H4 (cell line): ENCODE results near the gene PRR33. TPM values are rescaled to one million over a fixed set of nuclear protein-coding genes. Genes with fewer than 3 reads are reported as not detected.
"Not testable (repeated sequence)": the region's sequence is repeated elsewhere in the genome, so short reads cannot be mapped to it uniquely, and the experiment has no call there.

Source experiments
- DNase-seq: peaks from one replicate; pipeline ENCODE4 v3.0.0-alpha.2; 2015; ENCODE audit warnings: low spot score
- total RNA-seq: library from RNA; depleted of rRNA; stranded (reverse); fragments of >200 nt; shearing (Covaris generic); gene quantifications from 2 replicates; pipeline ENCODE4 v1.2.3, GENCODE V29; 2014

Gene PRR33
- total RNA-seq, 1 experiment from 2014 or later = not detected

- DNase-seq = not testable (repeated sequence)
Measured at GRCh38 chr11:1875851-1876301, 15.8 kb downstream of the PRR33 start.

DNA sequence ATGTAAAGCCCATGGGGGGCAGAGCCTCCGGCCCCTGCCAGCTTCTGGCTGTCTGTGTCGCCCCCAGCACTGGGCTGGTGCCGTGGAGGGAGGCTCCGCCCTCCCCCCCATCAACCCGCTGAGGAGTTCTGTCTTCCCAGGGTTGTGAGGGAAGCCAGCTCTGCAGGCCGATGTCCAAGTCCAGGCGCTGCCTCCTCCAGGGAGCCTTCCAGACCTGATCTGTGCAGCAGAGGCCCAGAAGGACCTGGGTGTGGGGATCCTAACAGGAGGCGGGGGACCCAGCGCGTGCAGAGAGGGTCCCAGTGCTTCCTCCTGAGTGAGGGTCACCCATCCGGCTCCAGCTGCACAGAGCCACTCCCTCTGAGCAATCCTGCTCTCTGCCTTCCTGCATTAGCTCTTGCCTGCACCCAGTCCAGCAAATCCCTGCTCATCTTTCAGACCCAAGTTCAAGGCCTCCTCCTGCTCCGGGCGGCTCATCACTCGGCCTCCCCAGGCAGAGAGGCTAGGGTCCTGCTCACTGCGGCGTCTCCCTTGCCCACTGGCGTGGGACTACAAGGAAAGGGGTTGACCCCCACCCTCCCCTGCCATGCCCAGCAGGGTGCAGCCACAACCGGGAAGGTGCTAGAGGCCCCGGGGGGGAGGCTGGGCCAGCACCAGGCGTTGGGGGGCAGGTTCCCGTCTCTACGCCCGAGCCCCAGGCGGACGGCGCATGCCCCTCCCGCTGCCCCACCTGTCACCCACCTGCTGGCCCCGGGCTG, 16.4 kb downstream of the PRR33 start:
- DNase-seq = no peak

- DNase-seq = not testable (repeated sequence)
Measured at GRCh38 chr11:1874441-1875092, 17.1 kb downstream of the PRR33 start.

DNA sequence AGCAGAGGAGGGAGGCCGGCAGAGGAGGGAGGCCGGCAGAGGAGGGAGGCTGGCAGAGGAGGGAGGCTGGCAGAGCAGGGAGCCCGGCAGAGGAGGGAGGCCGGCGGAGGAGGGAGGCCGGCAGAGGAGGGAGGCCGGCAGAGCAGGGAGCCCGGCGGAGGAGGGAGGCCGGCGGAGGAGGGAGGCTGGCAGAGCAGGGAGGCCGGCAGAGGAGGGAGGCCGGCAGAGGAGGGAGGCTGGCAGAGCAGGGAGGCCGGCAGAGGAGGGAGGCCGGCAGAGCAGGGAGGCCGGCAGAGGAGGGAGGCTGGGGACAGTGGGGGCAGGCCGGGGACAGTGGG, 17.9 kb downstream of the PRR33 start:
- DNase-seq = not testable (repeated sequence)

DNA sequence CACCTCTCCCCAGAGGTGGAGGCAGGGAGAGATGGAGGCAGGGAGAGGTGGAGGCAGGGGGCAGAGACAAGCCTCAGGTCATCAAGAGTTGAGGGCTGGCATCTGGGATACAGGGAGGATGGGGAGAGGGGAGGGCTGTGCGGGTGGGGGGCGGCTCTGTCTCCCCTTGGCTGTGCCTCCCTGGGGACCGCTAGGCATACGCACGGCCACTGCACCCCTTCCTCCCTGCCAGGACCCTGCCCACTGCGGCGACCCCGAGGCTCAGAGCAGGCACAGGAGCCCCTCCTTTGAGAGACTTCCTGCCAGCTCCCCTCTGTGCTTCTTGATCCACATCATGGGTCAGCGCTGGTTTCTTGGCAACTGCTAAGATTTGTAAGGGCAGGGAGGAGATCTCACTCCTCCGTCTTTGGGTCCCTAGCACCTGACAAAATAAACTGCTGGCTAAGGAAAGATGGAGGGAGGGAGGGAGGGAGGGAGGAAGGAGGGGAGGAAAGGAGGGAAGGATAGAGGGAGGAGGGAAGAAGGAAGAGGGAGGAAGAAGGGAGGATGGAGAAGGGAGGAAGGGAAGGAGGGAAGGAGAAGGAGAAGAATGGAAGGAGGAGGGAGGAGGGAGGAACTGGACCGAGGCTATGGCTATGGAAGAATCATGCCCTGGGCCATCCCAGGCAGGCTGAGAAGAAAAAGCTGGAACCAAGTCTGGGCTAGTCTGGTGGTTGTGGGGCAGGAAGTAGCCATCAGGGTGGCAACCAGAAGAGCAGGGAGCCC, 18.5 kb downstream of the PRR33 start:
- no peak for DNase-seq

- DNase-seq = no peak
Measured at GRCh38 chr11:1872267-1872985, 19.3 kb downstream of the PRR33 start.

DNA sequence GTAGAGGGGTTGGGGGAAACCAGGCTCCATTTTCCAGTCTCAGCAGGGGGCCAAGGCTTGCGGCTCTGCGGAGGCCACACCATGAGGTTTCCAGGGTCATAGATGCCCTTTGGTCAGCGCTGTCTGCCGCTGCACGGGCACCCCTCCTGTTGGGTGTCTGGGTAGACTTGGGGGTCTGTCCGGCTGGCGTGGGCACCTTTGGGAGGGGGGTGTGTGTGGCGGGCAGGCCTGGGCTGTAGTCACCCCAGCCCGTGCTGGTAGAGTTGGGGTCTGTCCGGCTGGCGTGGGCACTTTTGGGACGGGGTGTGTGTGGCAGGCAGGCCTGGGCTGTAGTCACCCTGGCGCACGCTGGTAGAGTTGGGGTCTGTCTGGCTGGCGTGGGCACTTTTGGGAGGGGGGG, 20.2 kb downstream of the PRR33 start:
- no peak for DNase-seq

GRCh38 chr11:1870721-1871466, 20.8 kb downstream of the PRR33 start:
- DNase-seq = no peak

GRCh38 chr11:1870326-1870696, 21.4 kb downstream of the PRR33 start:
- DNase-seq = no peak

- no peak for DNase-seq
Measured at GRCh38 chr11:1869427-1870325, 22.0 kb downstream of the PRR33 start.

DNA sequence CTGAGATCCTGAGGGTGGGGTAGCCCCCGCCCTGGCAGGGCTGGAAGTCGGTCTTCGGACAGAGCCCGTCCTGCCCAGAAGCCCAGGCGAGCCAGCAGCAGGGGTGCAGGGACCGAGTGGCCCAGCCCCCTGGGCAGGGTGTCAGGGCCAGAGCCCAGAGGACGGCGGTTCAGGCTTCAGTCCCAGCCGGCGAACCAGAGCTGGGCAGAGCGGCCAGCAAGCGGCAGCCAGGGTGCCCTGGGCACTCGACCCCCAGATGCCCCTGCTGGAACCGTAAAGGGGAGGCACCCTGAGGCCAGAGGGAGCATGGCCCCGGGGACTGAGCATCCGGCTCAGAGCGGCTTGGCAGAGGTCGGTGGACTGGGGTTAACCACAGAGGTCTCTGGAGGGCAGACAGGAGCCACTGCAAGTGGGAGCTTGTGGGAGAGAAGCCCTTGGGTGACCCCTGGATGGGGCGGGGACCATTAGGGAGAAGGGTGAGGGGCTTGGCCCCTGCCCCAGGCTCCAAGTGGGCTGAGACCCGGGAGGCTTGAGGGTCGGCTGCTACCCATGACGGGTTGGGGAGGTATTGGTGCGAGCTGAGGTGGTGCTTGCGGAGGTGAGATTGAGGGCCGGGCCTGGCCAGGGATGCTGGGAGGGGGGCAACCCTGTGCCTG, 22.9 kb downstream of the PRR33 start:
- DNase-seq = no peak

- no peak for DNase-seq
Measured at GRCh38 chr11:1868056-1868635, 23.5 kb downstream of the PRR33 start.

DNA sequence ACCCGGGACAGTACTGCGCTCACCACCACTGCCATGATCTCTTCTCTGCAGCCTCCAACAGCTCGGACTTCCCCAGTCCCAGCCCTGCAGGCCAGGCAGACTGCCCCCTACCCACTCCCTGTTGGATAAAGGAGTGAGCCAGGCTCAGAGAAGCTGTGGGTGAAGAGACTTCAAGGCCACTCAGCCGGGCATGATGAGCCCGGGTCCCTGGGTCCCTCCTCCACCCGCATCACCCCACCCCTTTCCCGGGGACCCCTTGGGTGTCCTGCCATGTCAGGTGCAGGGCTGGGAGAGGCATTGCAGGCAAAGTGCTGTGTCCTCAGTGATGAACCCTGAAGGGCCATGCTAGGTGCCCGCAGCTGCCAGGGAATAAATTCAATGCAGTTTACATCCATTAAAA, 24.3 kb downstream of the PRR33 start:
- no peak for DNase-seq

GRCh38 chr11:1866776-1867175, 24.9 kb downstream of the PRR33 start:
- DNase-seq = no peak

GRCh38 chr11:1866226-1866625, 25.5 kb downstream of the PRR33 start:
- DNase-seq = no peak

DNA sequence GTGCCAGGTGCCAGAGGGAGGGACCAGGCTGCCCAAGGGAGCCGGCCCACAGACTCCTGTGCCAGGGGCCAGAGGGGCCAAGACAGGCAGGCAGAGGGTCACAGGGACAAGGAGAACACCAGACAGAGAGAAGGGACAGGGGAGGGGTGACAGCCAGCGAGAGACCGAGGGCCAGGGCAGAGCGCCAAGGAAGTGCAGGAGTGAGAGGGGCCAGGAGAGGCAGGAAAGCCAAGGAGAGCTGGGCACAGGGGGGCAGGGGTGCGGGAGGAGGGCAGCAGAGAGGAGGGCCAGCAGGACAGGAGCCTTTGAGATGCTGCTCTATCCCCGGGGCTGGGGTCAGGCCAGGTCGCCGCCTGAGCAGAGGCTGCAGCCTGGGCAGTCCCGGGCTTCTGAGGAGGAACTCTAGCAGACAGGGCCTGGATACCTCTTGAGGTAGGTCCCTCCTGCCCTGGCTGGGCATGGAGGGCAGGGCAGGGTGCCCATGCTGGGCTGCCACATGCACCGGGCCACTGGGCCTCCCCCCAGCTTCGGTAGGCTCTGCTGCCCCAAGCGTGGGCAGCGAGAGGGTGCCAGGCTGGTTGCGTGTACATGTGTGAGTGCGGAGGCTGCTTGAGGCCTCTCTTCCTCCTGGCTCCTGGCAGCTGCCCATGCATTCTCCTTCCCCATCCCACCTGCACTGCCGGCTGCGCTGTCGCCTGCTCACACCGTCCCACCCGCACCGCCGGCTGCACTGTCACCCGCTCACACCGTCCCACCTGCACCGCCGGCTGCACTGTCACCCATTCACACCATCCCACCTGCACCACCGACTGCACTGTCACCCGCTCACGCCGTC, 26.6 kb downstream of the PRR33 start:
- peak; percentile 52 for DNase-seq

- peak; percentile 33 for DNase-seq
Measured at GRCh38 chr11:1864231-1864630, 27.5 kb downstream of the PRR33 start.
